GM21423 (cell line): Measurements from ENCODE around the gene CHCHD1.
"Not testable (repeated sequence)": the region's sequence is repeated elsewhere in the genome, so short reads cannot be mapped to it uniquely, and the experiment has no call there.

Experiments used
- ATAC-seq: cut with Tn5 transposase; IDR thresholded peaks from one replicate; pipeline ENCODE4 v1.9.1; 2021; ENCODE audit warnings: mild to moderate bottlenecking, moderate library complexity; ENCODE audit not compliant: unreplicated experiment

Gene CHCHD1

GRCh38 chr10:73781879-73782748 is at the start of gene CHCHD1:
Gene CHCHD1, plus strand, starts transcription at chr10:73782048. Its CDS starts 28 bp downstream, at chr10:73782076.
- ATAC-seq: peak; percentile 51

- ATAC-seq: no peak
Measured at GRCh38 chr10:73732426-73732825, 49.4 kb upstream of the CHCHD1 start.

GRCh38 chr10:73732931-73733623 is 48.8 kb upstream of the CHCHD1 start:
- ATAC-seq: no peak

GRCh38 chr10:73734028-73734720 is 47.7 kb upstream of the CHCHD1 start:
- no peak for ATAC-seq

- no peak for ATAC-seq
Measured at GRCh38 chr10:73734796-73735305, 47.0 kb upstream of the CHCHD1 start.

GRCh38 chr10:73740501-73741254 is 41.2 kb upstream of the CHCHD1 start:
- ATAC-seq: not testable (repeated sequence)

GRCh38 chr10:73742454-73742734 is 39.5 kb upstream of the CHCHD1 start:
- ATAC-seq: no peak

- ATAC-seq: no peak
Measured at GRCh38 chr10:73743327-73743904, 38.4 kb upstream of the CHCHD1 start.

GRCh38 chr10:73743905-73744663 is 37.8 kb upstream of the CHCHD1 start, which contains the start of gene SEC24C:
Gene SEC24C, plus strand, starts transcription at chr10:73744372. Its CDS starts 2,461 bp downstream, at chr10:73746833.
- peak; percentile 86 for ATAC-seq

GRCh38 chr10:73744664-73744975 is 37.2 kb upstream of the CHCHD1 start:
- peak; percentile 26 for ATAC-seq

- ATAC-seq: no peak
Measured at GRCh38 chr10:73746721-73747120, 35.1 kb upstream of the CHCHD1 start.

- ATAC-seq: no peak
Measured at GRCh38 chr10:73750819-73751218, 31.0 kb upstream of the CHCHD1 start.

GRCh38 chr10:73756183-73756582 is 25.7 kb upstream of the CHCHD1 start:
- no peak for ATAC-seq

- no peak for ATAC-seq
Measured at GRCh38 chr10:73758704-73759511, 22.9 kb upstream of the CHCHD1 start.

- ATAC-seq: no peak
Measured at GRCh38 chr10:73759512-73760115, 22.2 kb upstream of the CHCHD1 start.

GRCh38 chr10:73761781-73762180 is 20.1 kb upstream of the CHCHD1 start:
- no peak for ATAC-seq

- ATAC-seq: no peak
Measured at GRCh38 chr10:73762915-73763314, 18.9 kb upstream of the CHCHD1 start.

GRCh38 chr10:73763343-73763742 is 18.5 kb upstream of the CHCHD1 start:
- no peak for ATAC-seq
